ENCODE results near the gene ATP10D.

Gene ATP10D

GRCh38 chr4:47590325-47590724 is 105.2 kb downstream of the ATP10D start:
- no peak for DNase-seq (ENCODE audit: low read depth)

DNA sequence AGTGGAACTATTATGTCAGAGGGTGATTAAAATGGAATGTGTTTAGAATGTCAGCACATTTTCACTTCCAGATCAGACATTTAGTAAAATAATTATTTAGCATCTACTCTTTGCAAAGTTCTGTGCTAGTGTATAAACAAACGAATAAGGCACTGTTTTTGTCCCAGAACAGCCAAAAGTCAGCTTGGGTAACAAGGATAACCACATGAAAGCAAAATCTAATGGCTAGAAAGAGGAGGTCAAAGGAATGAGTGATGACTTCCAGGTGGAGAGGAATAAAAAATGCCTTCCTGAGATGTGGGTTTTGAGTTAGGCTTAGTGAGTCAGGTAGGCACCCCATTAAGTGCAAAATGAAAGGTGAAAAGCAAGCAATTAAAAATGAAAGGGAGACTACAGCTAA is 112.6 kb downstream of the ATP10D start:
- DNase-seq (ENCODE audit: low read depth): no peak

- no peak for DNase-seq (ENCODE audit: low read depth)
Observed at GRCh38 chr4:47598320-47598719, 113.2 kb downstream of the ATP10D start.

DNA sequence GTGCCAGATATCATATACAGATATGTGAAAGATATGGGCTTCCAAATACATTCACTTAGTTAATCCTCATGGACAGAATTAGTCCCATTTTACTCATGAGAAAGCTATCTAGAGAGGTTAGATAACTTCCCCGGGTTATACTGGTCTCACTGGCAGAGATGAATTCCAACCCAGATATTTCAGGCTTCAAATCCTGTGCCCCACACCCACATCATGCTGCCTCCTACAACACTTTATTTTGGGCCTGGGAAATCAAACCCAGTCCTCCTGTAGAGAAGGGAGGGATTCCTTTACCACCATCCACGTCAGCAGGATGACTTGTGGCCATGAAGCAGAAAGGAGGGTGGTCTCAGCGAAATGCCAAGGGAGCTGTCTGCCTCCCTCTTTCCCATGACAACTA is 113.8 kb downstream of the ATP10D start:
- no peak for DNase-seq (ENCODE audit: low read depth)

- DNase-seq (ENCODE audit: low read depth): no peak
Observed at GRCh38 chr4:47606482-47606881, 121.4 kb downstream of the ATP10D start.

DNA sequence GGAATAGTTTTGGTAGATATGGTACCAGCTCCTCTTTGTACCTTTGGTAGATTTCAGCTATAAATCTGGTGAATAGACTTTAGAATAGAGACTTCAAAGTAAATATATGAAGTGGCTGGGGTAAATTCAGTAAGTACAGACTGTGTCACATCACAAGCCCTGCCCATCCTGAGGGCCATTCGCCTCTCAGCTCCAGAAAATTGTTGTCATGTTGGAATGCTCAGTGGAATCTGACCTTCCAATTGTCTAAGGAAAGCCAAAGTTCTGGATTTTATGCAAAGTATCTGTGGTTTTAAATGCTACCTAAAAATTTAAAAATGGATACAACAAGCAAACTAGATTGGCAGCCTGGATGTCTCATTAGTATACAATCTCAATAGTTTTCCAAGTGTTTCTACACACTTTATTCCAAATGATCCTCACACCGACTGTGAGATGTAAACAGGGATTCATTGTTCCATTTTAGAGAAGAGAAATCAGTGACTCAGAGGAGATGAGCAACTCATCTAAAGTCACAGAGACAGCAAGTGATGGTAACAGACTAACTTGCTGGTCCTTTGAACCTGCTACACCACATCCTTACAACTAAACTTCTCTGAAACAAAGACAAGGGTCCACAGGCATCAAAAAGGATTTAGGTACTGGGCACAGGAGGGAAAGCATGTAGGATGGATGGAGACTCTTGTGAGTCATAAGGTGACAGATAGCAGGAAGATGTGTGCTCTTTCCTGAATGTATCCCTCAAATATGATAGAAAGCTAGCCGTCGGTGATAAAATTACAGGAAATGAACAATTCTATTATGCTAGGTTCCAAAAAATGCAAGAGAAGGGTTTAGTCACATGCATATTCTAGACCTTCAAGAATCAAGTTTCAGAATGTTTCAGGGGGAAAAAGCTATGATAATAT is 127.3 kb downstream of the ATP10D start:
- no peak for DNase-seq (ENCODE audit: low read depth)

DNA sequence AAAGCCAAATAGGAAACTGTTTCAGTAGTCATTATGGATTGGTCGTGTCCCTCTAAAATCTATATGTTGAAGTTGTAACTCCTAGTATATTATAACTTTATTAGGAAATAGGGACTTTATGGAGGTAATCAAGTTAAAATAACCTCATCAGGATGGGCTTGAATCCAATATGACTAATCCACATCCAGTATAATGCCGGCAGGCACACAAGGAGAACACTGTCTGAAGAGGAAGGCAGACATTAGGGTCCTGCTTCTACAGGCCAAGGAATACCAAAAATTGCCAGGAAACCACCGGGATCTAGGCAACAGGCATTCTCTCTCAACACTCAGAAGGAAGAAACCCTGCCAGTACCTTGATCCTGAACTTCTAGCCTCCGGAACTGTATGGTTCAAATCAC is 130.3 kb downstream of the ATP10D start:
- no peak for DNase-seq (ENCODE audit: low read depth)

- no peak for DNase-seq (ENCODE audit: low read depth)
Observed at GRCh38 chr4:47617607-47618006, 132.5 kb downstream of the ATP10D start.

- no peak for DNase-seq (ENCODE audit: low read depth)
Observed at GRCh38 chr4:47619691-47620090, 134.6 kb downstream of the ATP10D start.

DNA sequence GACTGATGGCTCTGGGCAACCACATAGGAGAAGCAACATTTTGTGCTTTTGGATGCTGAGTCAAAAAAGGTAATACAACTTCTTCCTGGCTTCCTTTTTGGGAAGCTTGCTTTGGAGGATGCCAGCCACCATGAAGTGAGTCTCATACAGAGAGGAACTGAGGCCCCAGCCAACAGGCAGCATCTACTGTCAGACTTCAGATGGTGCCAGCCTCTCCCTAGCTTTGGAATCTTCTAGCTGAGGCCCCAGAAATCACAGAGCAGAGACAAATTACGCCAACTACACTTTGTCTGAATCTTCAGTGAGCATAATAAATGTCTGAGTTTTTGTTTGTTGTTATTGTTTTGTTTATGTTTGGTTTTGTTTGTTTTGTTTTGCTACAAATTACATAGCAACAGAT is 136.1 kb downstream of the ATP10D start:
- no peak for DNase-seq (ENCODE audit: low read depth)

GRCh38 chr4:47624031-47624441 is 139.0 kb downstream of the ATP10D start:
- DNase-seq (ENCODE audit: low read depth): no peak

- DNase-seq (ENCODE audit: low read depth): no peak
Observed at GRCh38 chr4:47631161-47631560, 146.1 kb downstream of the ATP10D start.

DNA sequence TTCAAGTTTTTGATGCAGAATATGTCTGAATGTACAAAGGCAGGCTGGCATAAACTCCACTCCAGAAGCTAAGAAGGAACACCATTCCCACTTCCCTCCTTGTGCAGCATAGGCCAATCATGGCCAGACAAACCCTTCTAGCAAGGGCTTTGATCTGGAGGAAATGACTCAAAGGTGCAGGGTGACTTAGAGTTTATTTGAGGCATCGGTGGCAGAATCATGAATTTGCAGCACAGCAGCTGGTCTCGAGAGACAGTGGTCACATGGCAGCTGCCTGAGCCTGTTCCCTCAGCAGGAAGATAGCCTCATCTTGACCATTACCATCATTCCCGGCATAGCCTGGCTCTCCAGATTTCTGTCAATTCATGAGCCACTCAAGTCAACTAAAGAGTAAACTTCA is 154.5 kb downstream of the ATP10D start:
- no peak for DNase-seq (ENCODE audit: low read depth)

- no peak for DNase-seq (ENCODE audit: low read depth)
Observed at GRCh38 chr4:47640911-47641310, 155.8 kb downstream of the ATP10D start.

GRCh38 chr4:47641755-47642154 is 156.7 kb downstream of the ATP10D start:
- no peak for DNase-seq (ENCODE audit: low read depth)

DNA sequence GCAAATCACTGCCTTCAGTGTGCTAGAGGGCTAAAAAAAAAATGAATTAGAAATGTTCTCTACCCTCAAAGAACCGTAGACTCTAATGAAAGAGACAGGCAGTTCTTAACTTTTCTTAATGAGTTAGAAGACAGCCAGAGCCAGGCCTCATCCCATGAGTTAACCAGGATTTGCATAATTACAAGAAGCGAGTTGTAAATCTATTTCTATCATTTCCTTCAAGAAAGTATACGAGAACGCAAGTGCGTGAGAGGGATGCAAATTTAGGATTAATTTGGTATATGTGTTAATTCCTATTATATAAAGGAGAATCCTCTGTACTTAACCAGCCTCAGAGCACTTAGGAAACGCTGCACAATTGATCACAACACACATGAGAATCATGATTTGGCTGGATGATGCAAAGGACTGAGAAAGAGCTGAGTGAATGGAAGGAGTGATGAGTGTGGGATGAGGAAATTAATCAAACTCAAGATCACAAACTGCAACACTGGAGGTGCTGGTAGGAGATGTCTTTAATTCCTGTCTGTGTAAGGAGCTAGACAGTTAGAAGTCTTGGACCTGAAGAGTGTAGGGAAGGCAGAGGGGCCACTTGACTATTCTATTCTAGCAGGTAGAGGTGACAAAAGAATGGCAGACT is 157.2 kb downstream of the ATP10D start:
- DNase-seq (ENCODE audit: low read depth): no peak
